ENCODE measurements around the gene PRCD. TPM values are rescaled to one million over a fixed set of nuclear protein-coding genes. Genes with fewer than 3 reads are reported as not detected.
"Not testable (repeated sequence)": the region's sequence is repeated elsewhere in the genome, so short reads cannot be mapped to it uniquely, and the experiment has no call there.

Gene PRCD
- total and polyA plus RNA-seq, 12 donors, result 1.5 to 17.3 (median 2.6) TPM

- Histone ChIP-seq H3K27me3 (peaks cover 0 to 12% (median 0%) of the 10 kb centered on the region in 7 donors), H3K4me3 (no peak overlapping the region), H3K4me1 (peaks cover 39 to 86% (median 58%) of the 10 kb centered on the region in 9 donors), H3K9me3 (no peaks in the 10 kb centered on the region), H3K36me3 (no peaks in the 10 kb centered on the region), H3K27ac (peak overlapping the region in 9 of 10 donors; percentile 93 to 99 (median 96))
- intact Hi-C loops (cut with DNase I), result no loop called here
- DNase-seq (no peak), ATAC-seq (no peak)
- no peak for TF ChIP-seq CTCF (IDR thresholded peaks at IDR 0.05)
- WGBS, 2 donors, result 74 to 79% methylated on average over 8 of the region's 8 CpGs
Measured at GRCh38 chr17:76532072-76532651, 7.7 kb upstream of the PRCD start.

- peak overlapping the region in 2 of 10 donors; percentile 58 to 64 for H3K4me3 ChIP-seq
- H3K36me3 ChIP-seq; intact Hi-C loops (cut with DNase I); DNase-seq; ATAC-seq; H3K9me3 ChIP-seq: not testable (repeated sequence)
- peaks cover 0 to 27% (median 0%) of the 10 kb centered on the region in 7 donors for H3K27me3 ChIP-seq
- peaks cover 33 to 80% (median 51%) of the 10 kb centered on the region in 9 donors for H3K4me1 ChIP-seq
- peak overlapping the region in 3 of 10 donors; percentile 9 to 85 (median 71) for H3K27ac ChIP-seq
- WGBS, 2 donors, result 90 to 93% methylated on average over 9 of the region's 9 CpGs
Measured at GRCh38 chr17:76533640-76534359, 6.0 kb upstream of the PRCD start.

GRCh38 chr17:76534831-76535732, 4.8 kb upstream of the PRCD start:
- peak in 1 of 2 donors; percentile 23 for DNase-seq
- no peak for ATAC-seq
- no peak for TF ChIP-seq CTCF (IDR thresholded peaks at IDR 0.05)
- peak overlapping the region in 9 of 10 donors; percentile 52 to 89 (median 81) for H3K27ac ChIP-seq
- WGBS, 2 donors, result 76 to 81% methylated on average over 7 of the region's 7 CpGs
- intact Hi-C loops (cut with DNase I), result no loop called here
- H3K27me3 ChIP-seq, result peaks cover 0 to 39% (median 0%) of the 10 kb centered on the region in 7 donors
- H3K4me1 ChIP-seq, result peaks cover 22 to 79% (median 45%) of the 10 kb centered on the region in 9 donors
- H3K4me3 ChIP-seq, result peak overlapping the region in 9 of 10 donors; percentile 45 to 64 (median 58)
- no peaks in the 10 kb centered on the region for H3K36me3 ChIP-seq
- no peaks in the 10 kb centered on the region for H3K9me3 ChIP-seq

GRCh38 chr17:76535788-76536510, 3.9 kb upstream of the PRCD start:
- peaks cover 20 to 79% (median 42%) of the 10 kb centered on the region in 9 donors for H3K4me1 ChIP-seq

More at GRCh38 chr17:76535788-76536510, 3.9 kb upstream of the PRCD start:
- DNase-seq, result no peak
- intact Hi-C loops (cut with DNase I), result no loop called here
- H3K27me3 ChIP-seq, result peaks cover 0 to 45% (median 0%) of the 10 kb centered on the region in 7 donors
- H3K27ac ChIP-seq, result peak overlapping the region in 9 of 10 donors; percentile 71 to 89 (median 81)
- no peaks in the 10 kb centered on the region for H3K9me3 ChIP-seq
- 72 to 76% methylated on average over 19 of the region's 19 CpGs for WGBS, 2 donors
- TF ChIP-seq CTCF (IDR thresholded peaks at IDR 0.05), result no peak
- H3K36me3 ChIP-seq, result no peaks in the 10 kb centered on the region
- peak overlapping the region in 9 of 10 donors; percentile 45 to 64 (median 58) for H3K4me3 ChIP-seq
- no peak for ATAC-seq
